Panc1 (cell line): ENCODE results near the gene EXOC6B. TPM values are rescaled to one million over a fixed set of nuclear protein-coding genes. Genes with fewer than 3 reads are reported as not detected.

Experiments used
- ATAC-seq: fragments of 200-7000 bp; cut with Tn5 transposase; 2 replicates; pipeline ENCODE4 v1.9.1; 2020; ENCODE audit warnings: mild to moderate bottlenecking, moderate library complexity
- BruUV-seq: library from RNA; stranded (reverse); fragments of 400-500 nt; replicated peaks from 2 replicates; lab custom pipeline; 2021; lab: Mats Ljungman, UMichigan
- CTCF ChIA-PET: fragments of 300-600 bp; sonication (Branson Sonifier 250); formaldehyde crosslinking; loops from one replicate; lab custom pipeline; 2022; ENCODE audit warnings: antibody characterized with exemption; lab: Charles Lee
- POLR2A ChIA-PET: fragments of 300-600 bp; sonication (Branson Sonifier 250); formaldehyde crosslinking; loops from one replicate; lab custom pipeline; 2022; ENCODE audit warnings: antibody characterized with exemption; lab: Charles Lee
- DNase-seq: peaks from one replicate; pipeline ENCODE4 v3.0.0-alpha.2; 2010; ENCODE audit warnings: low read depth, low spot score
- H3K27ac ChIP-seq: 2 replicates; pipeline ENCODE4 v1.5.1; 2011; ENCODE audit warnings: mild to moderate bottlenecking, low read length, inconsistent platforms
- H3K27me3 ChIP-seq: fragments of 200-500 bp; sonication (Bioruptor generic); 2 replicates; pipeline ENCODE4 v1.6.0; 2014; ENCODE audit warnings: low read length, inconsistent platforms; ENCODE audit not compliant: control insufficient read depth, insufficient read depth
- H3K36me3 ChIP-seq: fragments of 200-500 bp; sonication (Bioruptor generic); 2 replicates; pipeline ENCODE4 v1.5.1; 2014; ENCODE audit warnings: inconsistent platforms, mild to moderate bottlenecking, low read length, moderate library complexity; ENCODE audit not compliant: control insufficient read depth, insufficient read depth
- H3K4me1 ChIP-seq: 2 replicates; pipeline ENCODE4 v1.5.1; 2011; ENCODE audit warnings: inconsistent platforms, mild to moderate bottlenecking, low read length, moderate library complexity; ENCODE audit not compliant: control insufficient read depth, insufficient read depth
- H3K4me3 ChIP-seq, 2 experiments: 2 replicates each; pipeline ENCODE4 v1.5.1; 2011 to 2012; ENCODE audit warnings: low read depth in 2 of 2, low read length in 2 of 2, mild to moderate bottlenecking in 2 of 2, inconsistent platforms in 1 of 2, moderate library complexity in 1 of 2
- H3K9me3 ChIP-seq: fragments of 200-500 bp; sonication (Bioruptor generic); 2 replicates; pipeline ENCODE4 v1.5.1; 2014; ENCODE audit warnings: low read depth, mild to moderate bottlenecking, inconsistent platforms, low read length, moderate library complexity; ENCODE audit not compliant: control insufficient read depth, insufficient read depth
- CTCF ChIP-seq: fragments of 450-650 bp; IDR thresholded peaks from 2 replicates; pipeline ENCODE4 v1.5.1; 2017; ENCODE audit warnings: mild to moderate bottlenecking
- POLR2AphosphoS5 ChIP-seq: IDR thresholded peaks from 2 replicates; pipeline ENCODE4 v1.6.1; 2012; ENCODE audit warnings: mild to moderate bottlenecking, low read depth, low read length, moderate library complexity
- REST ChIP-seq, 2 experiments: IDR thresholded peaks; 2 replicates each; pipeline ENCODE4 v1.6.1; 2011 to 2012; ENCODE audit warnings: low read depth in 2 of 2, control low read depth in 1 of 2, low read length in 1 of 2, mild to moderate bottlenecking in 1 of 2, moderate library complexity in 1 of 2; ENCODE audit not compliant: insufficient read depth in 1 of 2
- SIN3A ChIP-seq: IDR thresholded peaks from 2 replicates; pipeline ENCODE4 v1.6.1; 2012; ENCODE audit warnings: low read depth, mild to moderate bottlenecking, low read length, moderate library complexity, borderline replicate concordance; ENCODE audit not compliant: insufficient read depth
- TCF7L2 ChIP-seq: IDR thresholded peaks from 2 replicates; pipeline ENCODE4 v1.6.1; 2011; ENCODE audit warnings: mild to moderate bottlenecking, low read depth, low read length, inconsistent platforms
- in situ Hi-C: cut with HindIII; loops from 2 replicates; pipeline ENCODE4 v1.10.0; 2016; ENCODE audit warnings: low sequenced_read_pairs, low pct_unique_long_range_greater_than_20kb
- intact Hi-C: fragments of 100-400 bp; cut with micrococcal nuclease; formaldehyde crosslinking; loops from one replicate; pipeline ENCODE4 v1.10.0; 2022; ENCODE audit not compliant: unreplicated experiment
- total RNA-seq: library from RNA; stranded (reverse); gene quantifications from one replicate; pipeline ENCODE4 v1.2.1, GENCODE V29; 2021; ENCODE audit not compliant: unreplicated experiment

The EXOC6B gene
- total RNA-seq, 1 experiment from 2014 or later: 23.2 TPM

DNA sequence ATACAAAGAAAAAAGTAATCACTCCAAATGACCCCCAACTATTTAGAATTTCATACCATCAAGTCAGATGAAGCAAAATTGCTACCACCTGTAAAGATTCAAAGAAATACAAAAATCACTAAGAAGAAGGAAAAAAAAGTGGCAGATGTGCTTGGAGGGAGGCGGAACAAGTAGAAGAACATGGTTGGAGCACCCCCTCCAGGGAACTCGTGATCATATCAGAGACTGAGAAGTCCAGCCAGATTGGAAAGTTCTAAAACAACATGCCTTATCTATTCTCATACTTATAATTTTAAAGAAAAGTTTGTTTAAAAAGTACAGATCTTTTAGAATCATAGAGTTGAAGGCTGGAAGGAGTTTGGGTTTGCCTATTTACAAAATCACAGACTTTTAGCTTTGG lies 564.8 kb downstream of the EXOC6B start:
- no peak overlapping the region for H3K4me3 ChIP-seq
- no peaks in the 10 kb centered on the region for H3K36me3 ChIP-seq
- DNase-seq (no peak), ATAC-seq (no peak)
- in situ Hi-C loops (no loop called here), intact Hi-C loops (no loop called here)
- POLR2A ChIA-PET: no interaction called here
- H3K9me3 ChIP-seq: no peaks in the 10 kb centered on the region
- no peaks in the 10 kb centered on the region for H3K27me3 ChIP-seq
- H3K27ac ChIP-seq: no peak overlapping the region
- H3K4me1 ChIP-seq: no peaks in the 10 kb centered on the region
- CTCF ChIA-PET: no interaction called here
- TF ChIP-seq TCF7L2 (no peak), POLR2AphosphoS5 (no peak), REST (IDR thresholded peaks at IDR 0.05; ENCODE audit: insufficient read depth in 1 of 2, low read depth in 2 of 2, low read length in 1 of 2) (no peak), CTCF (no peak), SIN3A (no peak)
- no TSS peak for BruUV-seq

DNA sequence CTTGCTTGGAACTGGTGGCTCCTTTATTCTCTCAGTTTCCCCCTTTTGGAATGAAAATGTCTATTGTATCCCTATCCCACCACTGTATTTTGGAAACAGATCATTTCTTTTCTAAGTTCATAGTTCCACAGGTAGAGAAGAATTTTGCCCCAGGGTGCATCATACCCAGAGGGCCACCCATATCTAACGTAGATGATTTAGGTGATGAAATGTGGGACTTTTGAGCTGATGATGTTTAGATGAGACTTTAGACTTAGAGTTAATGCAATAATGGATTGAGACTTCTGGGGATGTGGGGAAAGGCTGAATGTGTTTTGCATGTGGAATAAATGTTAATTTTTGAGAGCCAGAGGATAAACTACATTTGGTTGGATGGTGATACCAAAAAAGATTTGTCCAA lies 570.3 kb downstream of the EXOC6B start:
- intact Hi-C loops (no loop called here), in situ Hi-C loops (no loop called here)
- ChIA-PET CTCF (no interaction called here), POLR2A (no interaction called here)
- H3K4me3 ChIP-seq: no peak overlapping the region
- TF ChIP-seq REST (IDR thresholded peaks at IDR 0.05; ENCODE audit: insufficient read depth in 1 of 2, low read depth in 2 of 2, low read length in 1 of 2): no peak
- H3K36me3 ChIP-seq: no peaks in the 10 kb centered on the region
- ATAC-seq: no peak
- BruUV-seq: no TSS peak
- H3K4me1 ChIP-seq: no peaks in the 10 kb centered on the region
- no peak overlapping the region for H3K27ac ChIP-seq
- no peak for DNase-seq
- no peaks in the 10 kb centered on the region for H3K27me3 ChIP-seq
- no peaks in the 10 kb centered on the region for H3K9me3 ChIP-seq
